Heart left ventricle (tissue), 13 donors: ENCODE measurements around the gene UBP1.

ENCODE experiments used
- POLR2A ChIP-seq, 2 donors: fragments of 450-650 bp; IDR thresholded peaks; one replicate each; pipeline ENCODE4 v1.6.1; 2017; ENCODE audit warnings: antibody characterized with exemption in 2 of 2, mild to moderate bottlenecking in 2 of 2, moderate library complexity in 2 of 2
- TF ChIP-seq, protein P1 (sequence below), 12 donors: fragments of 200-600 bp; sonication (generic) in 4 of 12; IDR thresholded peaks; one replicate each; pipeline versions ENCODE4 v1.5.0 to v1.8.0; 2018 to 2022; ENCODE audit warnings: antibody characterized with exemption in 12 of 12, mild to moderate bottlenecking in 5 of 12
- donor health status: ischemic (EF 13 %, LVEDD 7.1; RV severe dilation, severe dysfunction).
- donor health status: DM: no; HTN: yes; CAD: no.
- donor health status: DM: no; HTN: no; CAD: no.
- donor health status: ischemic (EF 25% LVEDD 6.9; RV normal size, moderate dysfunction).
- donor health status: ischemic (EF 25% LVEDD 5.7; RV mildly dilated, moderate dysfunction).
- donor health status: ischemic (EF 35%, LVEDD 5.7; RV mildly dilated, moderate dysfunction).
- donor health status: nonischemic (EF 11% LVEDD 7.7; RV severe dilation, severe dysfunction).
- donor health status: DM: yes; HTN: yes; CAD: no.
- donor health status: PGD.
- donor health status: ischemic (EF 29% LVEDD 5.4; RV normal size, mild dysfunction).
- donor health status: nonischemic (EF 23%, LVEDD 6.1; RV moderate dilation, normal function).

DNA sequence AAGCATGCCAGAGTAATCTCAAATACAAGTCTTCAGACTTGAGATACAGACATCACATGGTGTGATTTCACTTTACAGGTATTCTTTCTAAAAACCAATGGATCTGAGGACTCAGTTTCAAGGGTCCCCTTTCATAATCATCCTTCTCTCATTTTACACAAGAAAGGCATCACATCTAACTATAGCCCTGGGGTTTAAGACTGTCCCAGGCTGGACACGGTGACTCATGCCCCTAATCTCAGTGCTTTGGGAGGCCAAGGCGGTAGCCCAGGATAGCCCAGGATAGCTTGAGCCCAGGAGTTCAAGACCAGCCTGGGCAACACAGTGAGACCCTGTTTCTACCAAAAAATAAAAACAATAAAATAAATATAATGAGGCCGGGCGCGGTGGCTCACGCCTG, 36.4 kb downstream of the UBP1 start:
- TF ChIP-seq, protein P1, sequence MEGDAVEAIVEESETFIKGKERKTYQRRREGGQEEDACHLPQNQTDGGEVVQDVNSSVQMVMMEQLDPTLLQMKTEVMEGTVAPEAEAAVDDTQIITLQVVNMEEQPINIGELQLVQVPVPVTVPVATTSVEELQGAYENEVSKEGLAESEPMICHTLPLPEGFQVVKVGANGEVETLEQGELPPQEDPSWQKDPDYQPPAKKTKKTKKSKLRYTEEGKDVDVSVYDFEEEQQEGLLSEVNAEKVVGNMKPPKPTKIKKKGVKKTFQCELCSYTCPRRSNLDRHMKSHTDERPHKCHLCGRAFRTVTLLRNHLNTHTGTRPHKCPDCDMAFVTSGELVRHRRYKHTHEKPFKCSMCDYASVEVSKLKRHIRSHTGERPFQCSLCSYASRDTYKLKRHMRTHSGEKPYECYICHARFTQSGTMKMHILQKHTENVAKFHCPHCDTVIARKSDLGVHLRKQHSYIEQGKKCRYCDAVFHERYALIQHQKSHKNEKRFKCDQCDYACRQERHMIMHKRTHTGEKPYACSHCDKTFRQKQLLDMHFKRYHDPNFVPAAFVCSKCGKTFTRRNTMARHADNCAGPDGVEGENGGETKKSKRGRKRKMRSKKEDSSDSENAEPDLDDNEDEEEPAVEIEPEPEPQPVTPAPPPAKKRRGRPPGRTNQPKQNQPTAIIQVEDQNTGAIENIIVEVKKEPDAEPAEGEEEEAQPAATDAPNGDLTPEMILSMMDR (IDR thresholded peaks at IDR 0.05), result no peak
- no peak for TF ChIP-seq POLR2A (IDR thresholded peaks at IDR 0.05)
